ENCODE measurements around the gene NRG2.
A peak's percentile ranks its signal among the peaks of the same experiment; 100 is the strongest.

NRG2 gene

DNA sequence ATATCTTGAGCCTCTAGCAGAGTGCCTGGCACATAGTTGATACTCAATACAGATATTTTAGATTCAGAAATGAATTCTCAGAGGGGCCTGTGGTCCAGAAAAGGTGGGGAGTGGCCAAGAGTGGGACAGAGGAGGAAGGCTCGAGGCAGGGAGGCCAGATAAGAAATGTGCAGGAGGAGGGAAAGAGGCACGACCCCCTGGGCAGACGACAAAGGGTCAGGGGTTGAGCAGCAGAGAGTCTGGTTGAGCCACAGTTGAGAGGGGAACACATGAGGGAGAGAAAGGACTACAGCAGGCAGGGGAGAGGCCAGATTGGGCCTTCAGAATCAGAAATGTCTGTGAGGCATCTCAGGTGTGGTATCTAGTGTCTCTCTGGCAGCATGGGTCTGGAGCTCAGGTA lies 158.4 kb downstream of the NRG2 start:
- no peak for DNase-seq

DNA sequence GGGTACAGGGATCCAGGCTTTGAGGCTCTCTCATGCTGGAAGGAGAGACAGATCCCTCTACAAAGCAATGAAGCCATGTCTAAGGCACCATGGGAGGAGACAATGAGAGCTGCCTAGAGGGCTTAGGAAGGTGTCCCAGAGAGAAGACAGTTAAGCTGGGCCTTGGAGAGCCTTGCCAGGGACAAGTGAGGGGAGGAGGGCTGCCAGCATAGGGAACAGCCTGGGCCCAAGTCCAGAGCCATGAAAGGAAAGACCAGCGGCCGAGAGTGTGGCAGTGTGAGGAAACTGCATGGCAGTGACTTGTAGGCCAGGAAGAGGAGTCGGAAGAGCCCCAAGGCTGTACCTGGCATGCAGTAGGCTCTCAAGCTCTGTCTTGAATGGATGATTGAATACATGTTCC lies 159.0 kb downstream of the NRG2 start:
- DNase-seq, result peak in 6 of 56 donors; percentile 7 to 41 (median 23)

DNA sequence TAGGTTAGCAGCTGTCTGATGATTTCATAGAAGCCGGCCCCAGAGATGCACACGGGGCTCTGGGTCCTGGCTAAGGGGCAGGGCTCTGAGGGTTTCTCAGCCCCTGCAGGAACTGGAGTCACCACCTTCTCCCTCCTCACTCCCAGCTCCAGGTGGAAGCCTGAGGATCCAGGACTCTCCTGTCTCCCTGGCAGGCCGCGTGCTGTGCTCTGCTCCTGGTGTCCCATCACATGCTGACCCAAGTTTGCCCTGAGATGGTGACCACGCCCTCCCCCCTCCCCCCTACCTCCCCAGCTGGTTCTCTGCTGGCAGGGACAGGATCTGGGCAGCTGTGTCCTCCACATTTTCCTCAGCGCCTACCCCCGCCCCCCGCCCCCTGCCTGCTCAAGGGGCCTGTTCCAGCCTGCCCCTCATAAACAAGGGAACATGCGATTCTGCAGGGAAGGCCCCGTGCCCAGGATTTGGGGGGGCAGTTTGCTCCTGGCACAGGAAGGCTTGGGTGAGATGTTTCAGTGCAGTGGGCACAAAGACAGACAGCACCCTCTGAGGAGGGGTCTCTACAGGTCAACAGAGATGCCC lies 160.0 kb downstream of the NRG2 start:
- no peak for DNase-seq

DNA sequence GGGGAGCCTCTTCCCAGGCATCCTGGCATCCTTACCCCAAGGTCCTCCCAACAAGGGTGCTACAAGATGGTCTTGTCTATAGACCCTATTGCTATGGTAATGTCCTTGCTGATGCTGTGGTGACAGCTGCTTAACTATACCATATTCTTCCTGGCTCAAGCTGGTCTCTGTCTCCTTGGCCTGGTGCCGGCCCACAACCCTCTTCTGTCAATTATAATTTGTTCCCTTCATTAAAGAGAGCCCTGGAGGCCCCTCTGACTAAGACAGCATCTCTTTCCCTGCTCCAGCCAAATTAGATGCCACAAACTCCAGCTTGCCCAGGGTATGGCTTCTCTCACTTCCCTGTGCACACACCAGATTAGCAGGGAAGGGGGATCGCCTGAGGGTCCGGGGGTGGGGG lies 160.8 kb downstream of the NRG2 start:
- DNase-seq, result no peak

DNA sequence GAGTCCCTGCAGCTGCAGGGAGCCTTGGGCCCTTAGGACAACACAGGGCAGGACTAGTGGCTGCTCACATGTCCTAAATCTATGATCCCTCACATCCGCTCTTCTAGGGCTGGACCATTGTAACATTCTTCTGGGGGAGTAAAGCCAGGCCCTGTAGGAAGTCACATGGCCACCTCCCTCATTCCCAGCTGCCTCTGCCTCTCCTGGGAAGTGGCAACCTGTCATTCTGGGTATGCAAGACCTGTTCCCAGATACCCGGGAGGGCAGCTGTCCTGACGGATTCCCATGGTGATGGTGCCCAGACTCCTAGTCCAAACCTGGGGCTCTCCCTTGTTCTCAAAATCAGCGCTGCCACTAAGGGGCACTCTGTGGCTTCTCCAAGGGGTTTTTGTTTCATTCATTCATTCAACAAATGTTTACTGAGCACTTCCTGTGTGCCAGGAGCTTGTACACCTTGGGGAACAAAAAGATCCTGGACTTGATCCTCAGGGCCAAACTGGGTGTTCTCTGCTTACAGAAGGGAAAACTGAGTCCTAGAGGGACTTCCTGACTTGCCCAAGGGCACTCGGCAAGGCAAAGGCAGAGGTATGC lies 161.9 kb downstream of the NRG2 start:
- no peak for DNase-seq

DNA sequence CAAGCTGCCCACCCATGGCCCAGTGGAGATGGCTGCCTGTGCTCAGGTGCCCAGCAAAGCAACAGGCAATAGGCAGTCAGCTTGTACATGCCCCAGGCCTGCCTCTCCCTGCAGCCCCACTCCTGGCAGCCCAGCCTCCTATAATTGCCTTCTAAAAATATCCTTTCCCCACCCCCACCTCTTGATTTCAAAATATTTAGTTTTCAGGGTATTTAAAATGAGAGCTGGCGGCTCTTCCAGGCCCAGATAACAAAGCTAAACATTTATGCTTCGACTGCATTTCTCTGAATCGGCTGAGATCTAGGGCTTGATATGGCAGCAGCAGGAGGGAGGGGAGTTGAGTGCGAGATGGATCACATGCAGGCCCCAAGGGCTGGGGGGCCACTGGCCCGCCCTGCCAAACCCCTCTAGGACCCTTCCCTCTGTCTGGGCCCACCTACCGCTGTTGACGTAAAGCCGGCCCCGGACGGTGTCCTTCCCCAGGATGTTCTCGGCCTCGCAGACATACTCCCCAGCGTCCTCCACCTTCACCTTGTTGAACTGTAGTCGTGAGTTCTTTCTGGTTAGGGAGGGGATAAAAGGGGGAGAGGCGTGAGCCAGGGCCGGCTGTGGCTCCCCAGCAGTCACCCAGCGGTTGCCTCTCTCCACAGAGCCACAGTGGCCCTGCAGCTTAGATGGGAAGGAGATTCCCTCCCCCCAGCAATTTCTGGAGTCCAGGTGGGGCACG lies 162.5 kb downstream of the NRG2 start:
- no peak for DNase-seq

DNA sequence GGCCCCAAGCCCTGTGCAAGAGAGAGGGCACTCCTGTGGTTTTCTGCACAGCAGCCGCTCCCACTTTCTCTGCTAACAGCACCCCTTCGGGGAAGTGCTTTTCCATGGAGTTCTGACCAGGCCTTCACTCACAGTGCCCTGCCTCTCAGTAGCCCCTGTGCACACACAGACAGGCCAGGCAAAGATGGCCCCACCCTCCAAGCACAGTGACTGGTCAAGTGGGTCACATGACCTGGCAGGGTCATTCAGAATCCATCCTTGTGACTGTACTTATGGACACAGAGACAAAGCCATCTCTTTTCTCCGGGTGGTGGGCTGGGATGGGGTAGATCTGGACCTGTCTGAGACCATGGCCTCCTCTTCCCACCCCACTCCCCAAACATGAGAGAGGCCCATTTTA lies 165.0 kb downstream of the NRG2 start:
- peak in 4 of 56 donors; percentile 5 to 30 (median 13) for DNase-seq

DNA sequence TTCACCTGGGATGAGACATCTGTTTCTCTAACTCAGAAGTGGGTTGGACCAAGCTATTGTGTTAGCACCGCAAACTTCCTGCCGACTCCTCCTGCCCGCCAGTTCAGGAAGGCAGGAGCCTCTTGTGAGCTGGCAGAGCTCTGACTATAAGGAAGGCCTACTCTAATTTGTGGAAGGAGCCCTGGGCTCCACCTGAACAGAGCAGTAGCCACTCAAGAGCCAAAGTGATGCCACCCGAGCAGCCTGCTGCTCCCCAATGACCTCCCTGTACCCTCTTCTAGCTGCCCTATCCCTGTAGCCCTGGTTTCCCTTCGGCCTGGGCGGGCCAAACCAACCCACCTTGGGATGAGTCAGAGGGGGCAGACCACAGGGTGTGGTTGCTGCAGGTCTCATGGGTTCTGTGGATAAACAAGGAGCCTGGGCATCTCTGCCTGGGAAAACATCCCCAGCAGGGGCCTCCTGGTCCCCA lies 165.9 kb downstream of the NRG2 start:
- no peak for DNase-seq

DNA sequence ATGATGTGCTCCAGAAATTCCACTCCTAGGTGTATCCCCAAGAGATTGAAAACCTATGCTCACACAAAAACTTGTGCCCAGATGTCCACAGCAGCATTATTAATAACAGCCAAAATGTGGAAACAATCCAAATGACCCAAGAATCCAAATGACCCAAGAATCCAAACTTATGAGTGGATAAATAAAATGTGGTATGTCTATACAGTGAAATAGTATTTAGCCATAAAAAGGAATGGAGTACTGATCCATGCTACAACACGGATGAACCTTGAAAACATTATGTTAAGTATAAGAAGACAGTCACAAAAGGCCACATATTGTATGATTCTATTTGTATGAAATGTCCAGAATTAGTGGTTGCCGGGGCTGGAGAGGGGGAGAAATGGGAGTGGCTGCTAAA lies 167.1 kb downstream of the NRG2 start:
- no peak for DNase-seq

DNA sequence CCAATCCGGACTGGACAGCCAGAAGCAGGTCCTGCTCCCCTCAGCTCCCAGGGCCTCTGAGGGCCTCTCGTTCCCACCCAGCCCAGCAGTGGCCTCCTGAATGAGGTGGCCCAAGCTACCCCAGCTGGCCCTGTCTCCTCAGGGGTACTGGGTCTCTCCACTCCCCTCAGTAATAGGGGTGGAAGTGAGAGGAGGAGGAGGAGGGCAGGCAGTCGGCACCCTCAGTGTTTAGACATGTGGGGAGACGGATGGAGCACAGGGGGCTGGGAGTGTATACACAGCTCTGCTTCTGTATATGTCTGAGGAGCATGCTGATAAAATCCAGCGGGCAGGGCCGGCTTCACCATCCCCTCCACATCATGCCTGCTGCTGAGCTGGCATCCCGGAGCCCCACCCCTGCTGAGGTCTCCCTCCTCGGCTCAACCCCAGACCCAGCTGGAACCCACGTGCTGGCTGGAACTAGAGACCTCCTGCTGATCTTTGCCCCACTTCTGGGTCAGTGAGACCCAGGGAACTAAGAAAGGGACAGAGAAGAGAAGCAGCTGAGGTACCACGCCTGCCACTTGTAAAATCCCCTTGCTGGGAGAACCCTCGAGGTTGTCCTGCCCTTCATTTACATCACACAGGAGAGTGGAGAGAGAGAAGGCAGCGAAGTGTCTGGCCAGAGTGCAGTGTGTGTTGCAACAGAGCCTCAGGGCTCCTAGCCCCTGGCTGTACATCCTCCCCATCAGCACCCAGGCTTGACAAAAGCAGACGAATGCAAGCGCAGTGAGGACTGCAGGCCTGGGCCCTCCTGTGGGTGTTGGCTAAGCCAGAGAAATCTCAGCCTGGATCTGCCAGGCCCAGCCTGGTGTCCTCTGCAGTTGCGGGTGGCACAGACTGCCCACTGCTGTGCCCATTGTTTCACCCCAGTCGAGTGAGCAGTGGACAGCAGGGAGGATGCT lies 170.0 kb downstream of the NRG2 start:
- DNase-seq, result no peak

DNA sequence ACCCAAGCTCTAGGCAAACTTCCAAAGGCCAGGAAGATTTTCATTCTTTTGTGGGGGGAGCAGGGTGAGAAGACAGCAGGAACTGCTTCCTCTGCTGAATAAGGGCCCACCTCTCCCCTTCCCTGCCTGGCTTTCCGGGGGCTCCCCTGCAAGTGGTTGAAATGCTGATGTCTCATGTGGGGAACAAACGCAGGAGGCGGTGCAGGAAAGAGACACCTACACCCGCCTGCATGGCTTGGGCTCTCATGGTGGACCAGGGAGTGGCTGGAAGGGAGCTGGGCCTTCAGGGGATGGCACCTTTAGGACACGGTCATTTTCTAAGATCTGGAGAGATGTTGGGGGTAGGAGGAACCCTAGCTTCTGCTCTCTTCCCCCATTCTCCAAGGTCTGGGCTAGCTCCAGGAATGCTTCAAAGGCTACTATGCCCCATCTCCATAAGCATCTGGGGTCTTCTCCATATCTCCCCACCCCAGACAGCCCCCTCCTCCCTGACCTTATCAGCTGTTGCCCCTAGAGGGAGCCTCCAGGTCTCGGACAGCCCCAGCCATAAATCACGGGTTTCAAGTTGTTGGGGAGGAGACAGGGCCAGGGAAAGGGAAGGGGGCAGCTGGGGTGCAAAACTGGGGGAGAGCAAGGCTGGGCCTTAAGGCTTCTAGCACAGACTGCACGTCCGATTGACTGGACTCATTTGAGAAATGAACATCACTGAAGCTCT lies 170.9 kb downstream of the NRG2 start:
- no peak for DNase-seq

DNA sequence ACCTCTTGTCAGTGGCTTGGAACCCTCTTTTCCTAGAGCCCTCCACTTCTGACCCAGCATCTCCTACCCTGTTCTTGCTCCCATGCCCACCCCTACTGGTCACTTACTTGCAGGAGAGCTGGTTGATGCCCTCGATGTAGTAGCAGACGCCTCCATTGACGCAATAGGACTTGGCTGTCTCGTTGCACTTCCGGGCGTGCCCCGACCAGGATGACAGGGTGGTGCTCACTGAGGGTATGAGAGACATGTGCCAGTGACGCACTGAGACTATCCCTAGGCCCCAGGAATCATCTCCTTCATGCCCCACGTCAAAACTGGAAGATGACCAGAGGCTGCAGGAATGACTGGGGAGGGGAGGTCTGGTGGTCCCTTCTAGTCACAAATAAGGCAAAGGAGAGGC lies 171.5 kb downstream of the NRG2 start:
- DNase-seq, result no peak

DNA sequence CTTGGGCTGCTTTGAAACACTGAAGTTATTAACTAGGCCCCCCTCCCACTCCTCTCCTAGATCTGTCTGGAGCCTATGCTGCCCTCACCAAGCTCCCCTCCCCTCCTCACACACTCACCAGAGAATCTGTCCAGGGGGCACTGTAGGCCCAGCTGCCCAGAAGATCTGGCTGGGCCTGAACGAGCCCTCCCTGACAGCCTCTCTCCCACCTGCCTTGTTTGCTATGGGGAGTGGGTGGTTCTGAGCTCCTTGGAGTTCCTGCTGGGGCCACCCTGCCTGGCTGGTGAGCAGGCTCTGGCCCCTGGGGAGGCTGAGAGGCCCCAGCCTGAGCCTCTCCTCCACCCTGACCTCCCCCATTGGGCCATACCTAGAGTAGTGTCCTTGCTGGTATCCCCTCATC lies 172.4 kb downstream of the NRG2 start:
- DNase-seq, result no peak

DNA sequence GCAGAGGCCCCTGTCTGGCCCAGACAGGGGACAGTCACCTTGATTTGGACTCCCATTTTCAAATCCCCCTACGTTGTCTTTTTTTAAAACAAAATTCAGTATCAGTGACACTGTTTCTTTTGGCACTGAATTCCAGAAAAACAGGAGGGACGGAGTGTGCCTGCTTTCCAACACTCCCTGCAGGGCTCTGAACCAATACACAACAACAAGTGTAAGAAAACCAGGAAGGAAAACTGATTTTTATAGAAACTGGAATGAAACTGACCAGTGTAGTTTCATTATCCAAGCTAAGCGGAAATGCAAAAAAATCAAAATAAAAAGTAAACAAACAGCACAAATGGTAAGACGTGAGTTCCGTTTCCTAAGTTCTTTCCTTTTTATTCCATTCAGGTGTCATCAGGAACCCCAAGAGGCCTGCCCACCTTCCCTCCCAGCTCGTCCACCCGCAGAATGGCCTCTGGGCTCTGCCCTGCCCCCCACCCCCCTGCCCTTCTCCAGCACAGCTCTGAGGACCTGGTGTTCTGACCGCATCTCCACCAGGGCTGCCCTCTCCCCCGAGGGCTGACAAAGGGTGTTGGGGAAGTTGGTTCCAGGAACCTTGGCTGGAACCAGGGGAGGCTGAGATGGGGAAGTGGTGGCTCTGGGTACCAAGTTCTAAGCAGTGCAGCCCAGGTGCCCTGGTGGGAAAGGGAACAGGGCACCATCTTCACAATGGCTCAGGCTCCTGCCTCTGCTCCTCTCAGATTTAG lies 173.9 kb downstream of the NRG2 start:
- peak in 2 of 56 donors; percentile 20 for DNase-seq

DNA sequence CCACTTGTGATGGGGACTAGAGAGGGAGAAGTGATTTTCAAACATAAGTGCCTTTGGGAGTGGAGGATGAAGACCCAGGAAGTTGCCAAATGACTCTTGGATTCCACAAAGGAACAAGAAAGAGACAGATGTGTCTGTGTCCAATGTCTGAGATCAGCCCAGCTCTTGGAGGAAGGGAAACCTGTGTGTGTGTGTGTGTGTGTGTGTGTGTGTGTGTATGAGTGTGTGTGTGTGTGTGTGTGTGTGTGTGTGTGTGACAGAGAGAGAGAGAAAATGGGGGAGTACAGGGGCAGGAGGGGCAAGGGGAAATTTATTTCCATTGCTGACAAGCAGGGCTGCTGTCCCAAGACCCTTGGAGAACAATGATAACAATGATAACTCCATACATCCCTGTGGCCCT lies 175.5 kb downstream of the NRG2 start:
- no peak for DNase-seq

DNA sequence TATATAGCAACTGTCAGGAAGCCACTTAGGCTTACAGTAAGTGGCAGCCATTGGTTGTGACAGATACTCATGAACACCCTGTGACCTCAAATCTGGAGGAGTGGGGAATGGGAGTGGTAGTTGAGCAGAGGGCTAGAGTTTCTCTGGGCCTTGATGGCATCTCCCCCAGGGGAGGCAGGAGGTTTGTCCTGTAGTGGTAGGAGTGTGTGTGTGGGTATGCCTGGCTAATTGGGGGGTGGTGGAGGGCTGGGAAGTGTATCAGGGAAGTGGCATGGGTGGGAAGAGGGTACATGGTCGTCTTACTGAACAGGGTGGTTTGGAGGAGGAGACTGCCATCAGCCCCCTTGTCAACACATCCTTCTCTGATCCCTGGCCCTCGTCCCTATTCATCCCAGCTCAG lies 176.0 kb downstream of the NRG2 start:
- DNase-seq, result no peak

DNA sequence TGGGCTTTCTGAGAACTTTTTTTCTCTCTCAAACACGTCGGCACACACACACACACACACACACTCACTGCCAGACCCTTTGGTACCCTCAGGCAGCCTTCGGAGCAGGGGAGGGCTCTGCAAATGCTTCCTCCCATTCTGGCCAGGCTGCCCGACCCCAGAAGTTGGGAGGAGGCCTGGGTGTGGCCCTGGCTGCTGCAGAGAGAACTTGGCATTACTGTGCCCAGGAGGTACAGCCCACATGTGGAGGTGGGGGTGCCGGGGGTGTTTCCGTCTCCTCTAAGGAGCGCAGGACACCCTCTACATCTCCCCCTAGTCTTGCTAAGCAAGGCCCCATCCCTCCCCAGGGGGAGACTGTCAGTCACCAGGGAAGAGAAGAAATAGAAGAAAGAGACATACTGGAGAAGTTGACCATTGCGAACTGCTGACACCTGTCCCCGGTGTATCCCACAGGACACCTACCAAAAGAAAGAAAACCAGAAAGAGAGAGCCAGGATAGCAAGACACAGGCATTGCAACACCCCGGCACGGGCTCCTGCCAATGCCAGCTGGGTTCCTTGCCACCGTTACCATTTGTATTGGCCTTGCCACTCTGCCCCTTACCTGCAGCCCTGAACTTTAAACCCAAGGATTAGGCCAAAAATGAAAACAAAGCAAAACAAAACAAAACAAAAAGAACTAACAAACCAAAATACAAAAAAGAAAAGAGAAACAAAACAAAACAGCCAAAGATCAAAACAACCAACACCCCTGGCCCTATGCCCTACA lies 178.2 kb downstream of the NRG2 start:
- DNase-seq, result no peak

DNA sequence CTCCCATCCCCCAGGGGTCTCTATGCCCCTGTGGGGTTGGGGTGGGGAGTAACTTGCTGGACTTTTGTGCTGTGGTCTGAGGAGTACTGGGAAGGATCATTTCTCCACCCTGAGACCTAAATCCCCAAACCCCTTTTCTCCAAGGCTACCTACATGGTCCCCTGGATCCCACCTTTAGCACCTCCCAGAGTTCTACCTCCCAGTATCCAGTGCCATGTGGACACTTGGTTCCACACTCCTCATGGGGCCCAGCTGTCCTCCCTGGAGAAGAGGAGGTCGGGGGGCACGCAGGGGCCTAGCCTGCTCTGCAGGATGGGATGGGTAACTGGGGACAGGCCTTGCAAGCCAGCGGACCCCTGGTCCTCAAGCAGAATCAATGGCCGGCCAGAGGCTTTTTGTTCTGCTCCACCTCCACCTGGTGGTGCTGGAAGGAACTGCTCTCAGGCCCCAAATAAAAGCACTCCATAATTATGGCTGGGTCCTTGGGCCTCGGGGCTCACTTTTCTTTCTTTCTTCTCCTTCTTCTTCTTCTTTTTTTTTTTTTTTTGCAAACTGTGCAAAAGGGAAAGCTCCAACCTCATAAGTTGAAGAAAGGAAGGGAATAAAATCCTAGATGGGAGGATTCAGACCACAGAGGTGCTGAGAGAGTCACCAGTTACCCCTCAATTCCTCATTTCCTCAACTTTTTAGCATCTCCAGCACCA lies 179.1 kb downstream of the NRG2 start:
- peak in 49 of 56 donors; percentile 14 to 80 (median 48) for DNase-seq

DNA sequence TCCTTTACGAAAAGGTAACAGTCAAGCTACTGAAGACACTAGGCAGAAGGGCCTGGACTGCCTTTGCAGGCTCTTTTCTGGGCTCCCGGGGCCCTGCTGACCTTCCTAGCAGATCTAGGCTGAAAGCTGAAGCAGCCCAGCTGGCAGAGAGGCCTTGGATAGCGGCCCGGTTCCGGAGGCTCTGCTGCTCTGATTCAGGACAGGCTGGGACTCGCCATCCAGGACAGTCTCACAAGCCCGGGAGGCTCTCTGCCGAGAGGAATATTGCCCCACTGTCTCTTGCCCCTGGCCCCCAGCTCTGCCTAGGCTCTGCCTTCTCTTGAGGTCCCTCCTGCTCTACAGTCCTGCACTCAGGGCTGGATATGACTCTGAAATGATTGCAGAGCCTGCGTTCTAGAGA lies 179.7 kb downstream of the NRG2 start:
- DNase-seq, result peak in 54 of 56 donors; percentile 15 to 88 (median 66)
